Astrocyte of the hippocampus (primary cell): ENCODE results near the gene CNPY1.

Source experiments
- DNase-seq: peaks from one replicate; pipeline ENCODE4 v3.0.0; 2011; ENCODE audit warnings: low read depth, low spot score

CNPY1 gene

DNA sequence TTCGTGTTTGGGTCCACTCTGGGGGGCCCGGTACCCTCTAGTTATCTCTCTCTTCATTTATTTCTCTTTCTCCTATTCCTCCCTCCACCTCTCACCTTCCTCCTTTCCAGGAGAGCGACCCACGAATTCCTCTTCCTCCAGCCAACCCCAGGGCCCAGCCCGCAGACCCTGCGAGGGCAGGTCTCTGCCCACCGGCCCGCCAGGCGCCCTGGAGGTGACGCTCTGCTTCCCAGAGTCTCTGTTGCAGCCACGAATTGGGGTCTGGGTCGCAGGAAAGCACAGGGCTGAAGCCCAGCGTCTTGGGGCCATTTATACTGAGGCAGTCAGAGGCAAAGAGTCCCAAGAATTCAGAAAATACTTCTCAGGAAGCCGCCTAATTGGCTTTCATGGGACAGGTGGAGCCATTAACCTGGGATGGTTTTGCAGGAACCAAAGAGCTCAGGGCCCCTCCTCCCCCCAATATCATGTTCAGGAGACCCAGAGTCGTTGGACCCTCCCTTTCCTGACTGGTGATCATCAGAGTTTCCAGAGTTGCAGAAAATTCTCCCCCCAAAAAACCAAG, 91.1 kb downstream of the CNPY1 start:
- no peak for DNase-seq

DNA sequence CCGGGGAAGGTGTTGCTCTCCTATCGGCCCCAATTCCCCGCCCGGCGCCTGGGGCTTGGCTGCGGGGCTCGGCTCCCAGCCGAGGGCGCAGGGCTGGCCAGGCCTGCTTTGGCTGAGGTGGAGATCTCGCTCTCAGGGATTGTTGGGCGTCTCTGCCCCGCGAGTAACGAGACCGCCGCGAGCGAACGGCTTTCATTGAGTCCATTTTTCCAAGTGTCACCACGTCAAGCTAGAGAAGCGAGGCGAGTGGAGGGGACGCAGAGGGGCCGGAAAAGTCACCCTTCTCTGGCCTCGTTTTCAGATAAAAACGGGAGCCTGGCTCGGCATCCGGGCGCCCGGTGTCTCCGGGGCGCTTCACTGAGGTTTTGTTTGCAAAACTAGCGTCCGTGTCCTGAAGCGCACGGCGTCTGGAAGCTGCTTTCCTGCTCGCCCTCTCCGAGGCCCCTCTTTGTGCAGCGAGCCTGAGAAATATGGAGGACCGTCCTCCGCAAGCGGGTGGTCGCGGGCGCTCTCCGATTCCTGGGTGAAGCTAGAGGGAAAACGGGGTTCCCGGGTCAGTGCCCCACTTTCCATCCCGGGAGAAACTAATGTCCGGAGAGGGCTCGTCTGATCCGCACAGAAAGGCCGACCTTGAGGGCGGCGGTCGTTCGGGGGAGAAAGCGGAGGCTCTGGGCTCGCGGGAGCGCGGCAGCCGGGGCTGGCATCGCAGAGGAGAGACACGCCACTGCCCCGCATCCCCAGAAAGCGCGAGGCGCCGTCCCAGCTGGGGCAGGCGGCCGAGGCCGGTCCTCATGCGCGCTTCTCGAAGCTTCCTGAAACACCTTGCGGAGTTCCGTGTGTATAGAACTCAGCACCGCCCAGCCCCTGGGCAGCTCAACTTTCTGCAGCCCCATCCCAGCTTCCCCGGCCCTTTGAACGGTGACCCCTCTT, 91.9 kb downstream of the CNPY1 start:
- no peak for DNase-seq

- no peak for DNase-seq
Measured at GRCh38 chr7:155453296-155454182, 92.8 kb downstream of the CNPY1 start.

DNA sequence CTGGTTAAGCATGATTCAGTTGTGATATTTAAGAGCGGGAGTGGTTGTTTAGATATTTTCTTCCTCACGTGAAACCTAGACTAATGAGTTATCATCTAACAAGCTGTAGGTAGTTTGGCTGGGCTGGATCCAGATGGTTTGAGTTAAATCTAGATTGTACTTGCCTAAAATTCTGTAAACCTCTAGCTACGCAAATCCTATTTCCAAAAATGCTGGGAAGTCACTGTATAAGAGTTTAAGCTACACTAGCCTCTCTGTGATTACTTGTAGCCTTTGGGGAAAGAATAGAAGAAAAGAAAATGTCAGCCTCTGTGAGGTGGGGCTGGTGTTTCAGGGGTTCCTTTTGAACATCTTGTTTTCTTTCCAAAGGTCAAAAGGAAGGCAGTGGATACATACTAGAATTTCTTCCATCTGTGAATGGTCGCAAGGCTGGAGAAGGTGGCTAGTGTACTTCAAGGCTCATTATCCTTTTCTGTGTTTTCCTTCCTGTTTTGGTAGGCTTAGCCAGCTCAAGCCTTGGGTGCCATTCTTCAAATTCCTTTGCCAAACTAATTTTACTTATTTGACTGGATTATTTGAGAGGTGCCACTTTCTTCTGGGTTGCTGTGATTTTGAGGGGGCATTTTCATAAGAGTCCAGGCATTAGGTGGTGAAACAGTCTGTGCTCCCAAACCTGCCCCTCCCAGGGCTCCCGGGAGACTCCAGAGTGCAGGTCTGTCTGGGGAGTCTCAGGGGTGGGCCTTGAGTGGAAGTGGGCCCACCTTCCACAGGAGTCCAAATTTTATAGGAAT, 93.7 kb downstream of the CNPY1 start:
- DNase-seq, result no peak

GRCh38 chr7:155451840-155452239, 94.5 kb downstream of the CNPY1 start:
- DNase-seq, result no peak
